Right renal pelvis (tissue), 4 donors: ENCODE data around the gene CPLANE2. TPM values are rescaled to one million over a fixed set of nuclear protein-coding genes. Genes with fewer than 3 reads are reported as not detected.
A peak's percentile ranks its signal among the peaks of the same experiment; 100 is the strongest.
"Not testable (repeated sequence)": the region's sequence is repeated elsewhere in the genome, so short reads cannot be mapped to it uniquely, and the experiment has no call there.

Experiments used
- DNase-seq, 4 donors: peaks; one replicate each; pipeline ENCODE4 v3.0.0-alpha.2; 2013; ENCODE audit warnings: low read depth in 4 of 4, low spot score in 3 of 4, missing footprints in 1 of 4
- polyA plus RNA-seq, 4 donors: library from polyadenylated mRNA; unstranded; fragments of 120-200 nt; gene quantifications; one replicate each; pipeline ENCODE4 v1.2.1, GENCODE V29; 2013; ENCODE audit not compliant: insufficient read length in 4 of 4

Gene CPLANE2
- polyA plus RNA-seq, 4 donors, result 4.0 to 7.6 (median 5.7) TPM

DNA sequence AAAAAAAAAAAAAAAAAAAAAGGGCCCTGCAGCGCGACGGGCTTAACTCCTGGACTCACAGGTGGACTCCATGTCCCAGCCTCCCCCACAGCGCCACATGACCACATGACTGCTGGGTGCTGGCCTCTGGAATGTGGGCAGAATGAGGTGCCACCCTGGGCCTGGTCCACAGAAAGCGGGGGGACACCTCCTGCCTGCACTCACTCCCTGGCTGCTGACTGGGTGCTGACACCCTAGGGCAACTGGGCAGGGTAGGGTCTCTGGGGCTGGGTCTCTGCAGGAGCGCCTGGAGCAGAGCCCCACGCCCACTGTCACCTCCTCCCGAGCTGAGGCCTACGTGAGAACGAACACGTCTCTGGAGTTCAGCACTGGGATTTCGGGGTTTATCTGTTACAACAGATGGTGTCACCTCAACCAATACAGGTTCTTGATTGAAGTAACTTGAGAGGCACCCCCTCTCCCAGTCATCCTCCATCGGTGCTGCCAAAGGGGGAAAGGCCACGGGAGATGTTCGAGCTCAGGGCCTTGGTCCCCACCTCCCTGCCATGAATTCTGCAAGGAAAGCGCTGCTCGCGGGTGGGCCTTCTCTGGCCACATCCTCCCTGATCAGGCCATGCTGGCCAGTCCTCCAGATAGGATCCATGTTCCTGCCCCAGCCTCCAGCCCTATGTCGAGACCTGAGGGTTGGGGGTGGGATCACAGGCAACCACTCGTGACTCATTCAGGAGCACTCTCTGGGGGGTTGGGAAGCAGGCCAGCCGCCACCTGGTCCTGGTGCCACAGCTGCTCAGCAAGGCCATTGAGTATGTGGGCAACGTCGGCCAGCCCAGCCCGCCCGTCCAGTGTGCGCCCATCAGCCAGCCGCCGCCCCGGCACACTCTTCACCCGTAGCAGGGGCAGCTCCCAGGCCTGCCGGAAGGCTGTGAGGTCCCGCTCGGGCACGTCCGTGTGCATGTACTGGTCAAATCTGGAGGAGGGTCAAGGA, 5.4 kb downstream of the CPLANE2 start:
- DNase-seq, result no peak

DNA sequence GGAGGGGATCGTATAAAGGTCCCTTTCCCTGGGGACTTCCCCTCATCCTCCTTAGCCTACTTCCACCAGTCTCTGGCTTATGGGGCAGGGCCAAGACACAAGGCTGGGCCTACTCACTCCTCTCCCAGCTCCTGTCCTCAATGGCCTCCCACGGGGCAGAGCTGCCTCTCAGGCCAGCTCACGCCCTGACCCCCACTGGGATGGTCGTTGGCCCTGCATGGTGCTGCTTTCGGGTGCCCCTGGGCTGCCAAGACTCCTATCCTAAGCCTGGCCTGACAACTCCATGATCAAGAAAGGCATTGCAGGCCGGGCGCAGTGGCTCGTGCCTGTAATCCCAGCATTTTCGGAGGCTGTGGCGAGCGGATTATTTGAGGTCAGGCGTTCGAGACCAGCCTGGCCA, 6.2 kb downstream of the CPLANE2 start:
- no peak for DNase-seq

DNA sequence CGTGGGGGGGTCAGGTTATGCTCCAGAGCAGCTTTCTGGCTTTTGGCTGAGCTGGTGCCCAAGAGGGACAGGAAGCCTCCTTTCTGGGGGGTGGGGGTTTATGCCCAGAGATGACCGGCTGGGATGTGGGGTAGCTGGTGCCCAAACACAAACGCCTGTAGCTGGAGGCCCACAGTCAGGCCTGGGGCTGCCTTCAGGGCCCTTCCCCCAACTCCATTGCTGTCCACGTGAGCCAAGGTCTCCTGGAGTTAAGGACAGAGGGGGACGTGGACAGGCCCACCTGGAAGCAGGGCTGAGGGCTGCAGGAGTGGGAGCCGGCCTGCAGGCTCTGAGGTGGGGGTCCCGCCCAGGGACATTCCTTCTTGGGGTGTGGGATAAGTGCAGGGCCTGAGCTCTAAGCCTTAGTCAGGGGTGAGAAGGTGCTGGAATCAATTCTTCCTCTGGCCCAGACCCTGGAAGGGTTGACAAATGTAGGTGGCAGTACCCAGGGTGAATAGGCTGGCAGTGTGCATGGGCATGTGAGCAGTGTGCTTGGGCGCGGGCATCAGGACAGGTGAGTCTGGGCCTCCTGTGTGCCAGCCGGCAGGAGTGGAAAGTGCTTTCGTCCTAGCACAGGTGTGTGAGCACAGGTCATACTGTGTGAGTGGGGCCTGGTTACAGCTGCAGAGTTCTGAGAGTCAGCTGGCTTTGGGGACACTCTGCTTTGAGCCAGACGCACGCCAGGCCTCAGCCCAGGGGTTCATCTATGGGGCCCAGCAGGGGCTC, 6.8 kb downstream of the CPLANE2 start:
- DNase-seq, result no peak

DNA sequence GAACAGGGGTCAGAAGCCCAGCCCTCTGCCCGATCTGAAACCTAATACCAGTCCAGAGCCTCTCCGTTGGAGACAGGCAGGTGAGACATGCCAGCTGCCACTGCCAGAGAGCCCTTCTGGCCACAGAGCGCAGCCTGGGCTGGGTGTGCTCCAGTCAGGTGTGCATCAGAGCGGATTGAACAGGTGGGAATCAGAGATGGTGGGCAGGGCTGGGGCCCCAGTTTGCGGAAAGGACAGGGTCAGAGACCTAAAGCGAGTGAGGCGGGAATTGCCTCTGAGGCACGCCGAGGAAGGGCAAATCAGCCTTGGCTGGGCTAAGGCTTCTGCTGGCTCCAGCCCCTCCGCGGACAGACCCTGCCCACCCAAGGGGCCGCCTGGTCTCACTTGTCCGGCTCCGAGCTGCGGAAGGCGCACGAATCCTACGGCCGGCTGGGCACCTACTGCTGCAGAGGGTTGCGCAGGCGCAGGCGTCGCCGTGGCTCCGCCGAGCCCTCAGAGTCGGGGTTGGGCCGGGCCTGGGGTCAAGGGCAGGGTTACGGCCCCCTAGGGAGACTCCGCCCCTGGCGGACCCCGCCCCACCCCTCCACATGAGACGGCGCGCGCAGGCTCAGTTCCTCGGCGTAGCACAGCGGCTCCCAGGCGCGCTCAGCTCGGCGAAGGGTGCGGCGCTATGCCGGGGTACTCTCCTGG, 10.3 kb downstream of the CPLANE2 start:
- DNase-seq, result no peak

DNA sequence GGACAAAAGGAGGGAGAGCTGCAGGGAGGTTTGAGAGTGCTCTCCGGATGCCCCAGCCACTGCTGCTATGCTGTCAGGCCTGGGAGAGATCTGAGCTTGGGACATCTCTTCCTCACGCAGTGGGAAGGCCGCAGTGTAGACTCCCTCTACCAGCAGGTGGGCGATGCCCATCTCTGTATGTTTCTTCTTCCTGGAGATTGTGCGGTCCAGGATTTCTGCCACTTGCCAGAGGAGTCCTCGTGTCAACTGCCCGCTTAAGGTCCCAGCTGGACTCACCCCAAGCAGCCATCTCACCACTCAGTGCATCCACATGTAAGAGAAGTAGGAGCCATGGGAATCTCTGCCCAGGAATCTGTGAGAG, 10.9 kb downstream of the CPLANE2 start:
- DNase-seq, result no peak

DNA sequence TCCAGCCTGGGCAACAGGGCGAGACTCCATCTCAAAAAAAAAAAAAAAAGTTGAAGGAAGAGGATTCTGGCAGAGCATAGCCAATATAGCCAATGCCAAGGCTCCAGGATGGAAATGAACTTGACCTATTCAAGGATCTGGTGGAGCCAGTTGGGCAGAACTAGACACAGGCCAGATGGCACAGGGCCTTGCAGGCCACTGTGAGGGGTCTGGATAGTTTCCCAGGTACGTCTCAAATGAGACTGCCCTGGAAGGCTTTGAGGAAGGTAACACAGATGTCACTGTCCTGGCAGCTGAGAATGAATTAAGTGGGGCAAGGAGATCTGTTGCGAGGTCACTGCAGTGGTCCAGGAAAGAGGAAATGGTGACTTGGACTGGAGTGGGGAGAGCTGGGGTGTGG, 12.5 kb downstream of the CPLANE2 start:
- no peak for DNase-seq

DNA sequence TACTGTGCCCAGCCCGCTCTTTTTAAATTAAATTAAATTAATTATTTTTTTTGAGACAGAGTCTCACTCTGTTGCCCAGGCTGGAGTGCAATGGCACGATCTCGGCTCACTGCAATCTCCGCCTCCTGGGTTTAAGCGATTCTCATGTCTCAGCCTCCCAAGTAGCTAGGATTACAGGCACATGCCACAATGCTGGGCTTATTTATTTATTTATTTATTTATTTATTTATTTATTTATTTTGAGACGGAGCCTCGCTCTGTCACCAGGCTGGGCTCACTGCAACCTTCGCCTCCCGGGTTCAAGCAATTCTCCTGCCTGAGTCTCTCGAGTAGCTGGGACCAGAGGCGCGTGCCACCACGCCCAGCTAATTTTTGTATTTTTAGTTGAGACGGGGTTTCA, 14.3 kb downstream of the CPLANE2 start:
- not testable (repeated sequence) for DNase-seq

DNA sequence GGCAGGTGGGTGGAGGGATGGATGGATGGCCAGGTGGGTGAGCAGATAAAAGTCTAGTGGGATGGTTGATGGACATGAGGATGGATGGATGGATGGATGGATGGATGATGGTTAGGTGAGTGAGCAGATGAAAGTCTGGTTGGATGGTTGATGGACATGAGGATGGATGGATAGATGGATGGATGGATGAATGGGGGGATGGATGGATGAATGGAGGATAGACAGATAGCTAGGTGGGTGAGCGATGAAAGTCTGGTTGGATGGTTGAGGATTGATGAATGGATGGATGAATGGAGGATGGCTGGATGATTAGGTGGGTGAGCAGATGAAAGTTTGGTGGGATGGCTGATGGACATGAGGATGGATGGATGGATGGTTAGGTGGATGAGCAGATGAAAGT, 15.5 kb downstream of the CPLANE2 start:
- no peak for DNase-seq

DNA sequence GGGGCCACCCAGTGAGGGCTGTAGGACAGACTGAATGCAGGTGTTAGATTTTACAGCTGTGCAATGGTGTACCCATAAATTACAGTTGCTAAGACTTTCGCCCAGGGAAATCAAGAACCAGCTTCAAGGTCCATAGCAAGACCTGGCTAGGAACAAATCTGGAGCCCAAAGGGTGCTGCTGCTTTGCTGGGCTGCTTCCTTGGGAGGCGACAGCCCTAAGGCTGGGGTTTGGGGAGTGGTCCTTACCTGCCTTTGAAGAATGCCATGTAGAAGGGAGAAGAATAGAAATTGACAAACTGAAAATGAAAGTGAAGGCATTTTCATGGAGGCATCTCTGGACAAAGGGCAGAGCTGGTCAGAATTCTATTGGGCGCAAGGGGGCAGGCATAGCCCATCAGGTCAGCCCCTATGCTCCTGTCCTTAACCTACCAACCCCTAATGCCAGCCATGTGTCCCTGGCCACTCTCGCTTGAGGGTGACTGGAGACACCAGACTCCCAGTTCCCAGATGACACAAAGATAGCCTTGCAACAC, 16.9 kb downstream of the CPLANE2 start:
- no peak for DNase-seq

- no peak for DNase-seq
These were observed 18.3 kb downstream of the CPLANE2 start for GRCh38 chr1:16218674-16219071.

GRCh38 chr1:16218014-16218673, 18.8 kb downstream of the CPLANE2 start:
- DNase-seq, result no peak

DNA sequence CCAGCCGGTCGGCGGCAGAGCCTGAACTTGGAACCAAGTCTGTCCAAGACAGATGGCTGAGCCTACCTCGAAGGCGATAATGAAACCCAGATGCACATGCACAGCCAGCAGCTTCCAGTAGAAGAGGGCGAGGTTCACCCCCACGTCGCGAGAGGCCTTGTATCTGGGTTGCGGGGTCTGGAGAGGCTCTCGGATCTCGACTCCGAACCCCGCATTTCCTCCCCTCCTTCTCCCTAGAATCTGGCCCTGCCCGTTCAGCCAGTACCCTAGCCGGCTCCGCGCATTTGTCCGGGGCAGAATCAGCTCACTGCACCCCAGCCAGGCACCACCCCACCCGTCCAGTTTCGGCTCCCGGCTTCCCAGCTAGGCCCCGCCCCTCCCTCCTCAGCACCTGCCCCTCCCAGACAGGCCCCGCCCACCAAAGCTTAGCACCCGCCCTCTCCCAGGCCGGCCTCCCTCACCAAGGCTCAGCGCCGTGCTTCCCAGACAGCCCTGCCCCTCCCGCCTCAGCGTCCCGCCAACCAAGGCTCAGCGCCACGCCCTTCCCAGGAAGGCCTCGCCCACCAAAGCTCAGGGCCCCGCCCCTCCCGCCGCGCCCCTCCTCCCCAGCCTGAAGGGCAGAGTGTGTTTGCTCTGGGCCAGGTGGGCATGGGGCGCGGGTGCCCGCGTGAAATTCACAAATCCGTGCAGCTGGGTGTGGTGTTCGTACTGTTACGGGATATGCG, 19.8 kb downstream of the CPLANE2 start:
- peak; percentile 88 to 92 (median 89) for DNase-seq

DNA sequence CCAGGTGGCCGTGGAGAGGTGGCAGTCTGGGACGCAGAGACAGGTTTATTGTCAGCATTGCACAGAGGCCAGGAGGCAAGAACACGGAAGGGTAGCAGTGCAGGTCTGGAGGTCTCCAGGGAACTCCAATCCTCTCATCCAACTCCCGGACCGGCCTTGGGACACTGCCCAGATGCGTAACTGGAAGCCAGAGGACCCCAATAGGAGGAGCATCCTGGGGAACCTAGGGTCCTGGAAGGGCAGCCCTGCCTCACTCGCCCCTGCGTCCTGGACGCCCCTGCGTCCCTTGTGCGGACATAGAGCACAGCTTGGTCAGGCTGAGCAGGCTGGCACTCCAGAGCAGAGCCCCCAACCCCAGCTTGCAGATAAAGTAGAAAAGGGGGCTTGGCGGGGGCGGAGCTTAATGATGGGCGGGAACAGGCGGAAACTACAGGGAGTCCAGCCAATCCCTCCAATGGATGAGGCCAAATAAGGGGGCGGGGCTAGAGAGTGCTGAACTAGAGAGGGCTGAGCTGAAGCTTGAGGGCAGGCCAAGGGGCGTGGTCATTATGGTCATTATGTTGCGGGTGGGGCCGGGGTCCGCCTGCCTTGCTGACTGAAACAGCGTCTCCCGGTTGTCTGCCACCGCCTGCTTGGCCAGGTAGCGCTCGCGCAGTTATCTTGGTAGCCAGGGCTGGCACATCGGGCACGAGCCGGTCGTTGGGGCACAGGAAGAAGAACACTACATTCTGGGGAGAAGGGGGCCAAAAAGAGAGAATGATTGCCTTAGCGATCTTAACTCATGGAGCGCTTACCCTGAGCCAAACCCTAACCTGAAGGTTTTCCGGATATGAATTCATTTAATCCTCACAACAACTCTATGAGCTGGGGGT, 20.9 kb downstream of the CPLANE2 start:
- DNase-seq, result peak in 2 of 4 donors; percentile 77 to 91

- not testable (repeated sequence) for DNase-seq
These were observed 21.7 kb downstream of the CPLANE2 start for GRCh38 chr1:16215240-16215639.

- not testable (repeated sequence) for DNase-seq
These were observed 23.4 kb downstream of the CPLANE2 start for GRCh38 chr1:16213544-16213943.

GRCh38 chr1:16213013-16213412, 24.0 kb downstream of the CPLANE2 start:
- no peak for DNase-seq

DNA sequence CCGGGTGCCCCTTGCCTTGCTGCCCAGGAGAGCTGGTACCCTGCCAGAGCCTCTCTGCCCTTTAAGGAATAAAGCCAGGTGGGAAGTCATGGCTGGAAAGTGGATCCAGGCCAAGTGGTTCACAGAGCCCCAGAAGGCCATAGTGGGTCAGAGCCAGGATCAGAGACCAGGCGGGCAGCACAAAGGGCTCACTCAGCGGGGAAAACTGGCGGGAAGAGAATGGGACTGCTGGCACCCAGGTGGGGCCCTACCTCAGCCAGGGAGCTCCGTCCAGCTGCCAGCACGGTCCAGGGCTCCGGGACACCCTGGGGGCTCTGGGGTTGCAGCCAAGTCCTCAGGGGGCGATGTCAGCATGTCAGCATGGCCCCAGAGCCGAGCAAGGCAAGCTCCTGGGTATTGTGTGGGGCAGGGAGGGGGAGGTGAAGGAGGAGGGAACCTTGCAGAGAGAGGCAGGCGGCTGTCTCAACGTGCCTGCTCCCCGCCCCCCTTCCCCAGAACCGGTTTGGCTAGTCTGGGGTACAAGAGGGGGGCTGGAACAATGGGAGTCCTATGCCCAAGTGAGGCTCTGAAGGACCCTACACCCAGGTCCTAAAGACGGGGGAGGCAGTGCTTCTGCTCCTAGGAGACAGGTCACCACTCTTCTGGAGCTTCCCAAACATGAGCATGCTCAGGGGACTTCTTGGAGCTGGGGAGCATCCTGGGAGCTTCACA, 24.6 kb downstream of the CPLANE2 start, which contains the start of gene ARHGEF19:
Gene ARHGEF19 (minus strand): TSS at position 402 of the 711 bp plus-strand sequence. CDS start 3,598 bp downstream, outside the sequence.
- DNase-seq, result no peak

GRCh38 chr1:16211824-16212223, 25.2 kb downstream of the CPLANE2 start:
- no peak for DNase-seq
